Measurements from ENCODE around the gene LRRC4C.

The LRRC4C gene

DNA sequence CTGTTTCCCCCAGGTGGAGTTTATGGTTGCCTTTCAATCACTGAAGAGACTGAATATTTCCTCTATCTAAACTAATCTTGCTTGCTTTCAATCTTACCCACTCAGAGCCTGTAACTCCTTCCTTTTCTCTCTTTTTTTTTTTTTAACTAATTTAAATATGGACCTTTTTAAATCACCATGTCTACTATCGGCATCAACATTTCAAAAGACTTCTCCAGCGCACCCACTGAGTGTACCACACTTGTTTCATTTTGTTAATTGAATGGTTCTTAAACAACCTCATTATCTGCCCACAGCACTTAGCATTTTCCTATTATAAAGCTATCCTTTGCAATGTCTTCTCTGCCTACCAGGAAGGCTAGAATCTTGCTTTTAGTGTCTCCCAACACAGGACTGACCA lies 1212.5 kb downstream of the LRRC4C start:
- DNase-seq (ENCODE audit: extremely low read depth, insufficient read length): no peak
- no peaks in the 10 kb centered on the region for H3K27me3 ChIP-seq (replicated peaks; ENCODE audit: control insufficient read depth, insufficient read depth, low read length)
- no peak overlapping the region for H3K4me3 ChIP-seq (replicated peaks; ENCODE audit: low read depth, low read length)
- TF ChIP-seq, protein P1, sequence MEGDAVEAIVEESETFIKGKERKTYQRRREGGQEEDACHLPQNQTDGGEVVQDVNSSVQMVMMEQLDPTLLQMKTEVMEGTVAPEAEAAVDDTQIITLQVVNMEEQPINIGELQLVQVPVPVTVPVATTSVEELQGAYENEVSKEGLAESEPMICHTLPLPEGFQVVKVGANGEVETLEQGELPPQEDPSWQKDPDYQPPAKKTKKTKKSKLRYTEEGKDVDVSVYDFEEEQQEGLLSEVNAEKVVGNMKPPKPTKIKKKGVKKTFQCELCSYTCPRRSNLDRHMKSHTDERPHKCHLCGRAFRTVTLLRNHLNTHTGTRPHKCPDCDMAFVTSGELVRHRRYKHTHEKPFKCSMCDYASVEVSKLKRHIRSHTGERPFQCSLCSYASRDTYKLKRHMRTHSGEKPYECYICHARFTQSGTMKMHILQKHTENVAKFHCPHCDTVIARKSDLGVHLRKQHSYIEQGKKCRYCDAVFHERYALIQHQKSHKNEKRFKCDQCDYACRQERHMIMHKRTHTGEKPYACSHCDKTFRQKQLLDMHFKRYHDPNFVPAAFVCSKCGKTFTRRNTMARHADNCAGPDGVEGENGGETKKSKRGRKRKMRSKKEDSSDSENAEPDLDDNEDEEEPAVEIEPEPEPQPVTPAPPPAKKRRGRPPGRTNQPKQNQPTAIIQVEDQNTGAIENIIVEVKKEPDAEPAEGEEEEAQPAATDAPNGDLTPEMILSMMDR (IDR thresholded peaks at IDR 0.05; ENCODE audit: insufficient read depth, low read length, poor library complexity, severe bottlenecking): no peak
- H3K36me3 ChIP-seq (ENCODE audit: control insufficient read depth, insufficient read depth, low read length): no peaks in the 10 kb centered on the region

DNA sequence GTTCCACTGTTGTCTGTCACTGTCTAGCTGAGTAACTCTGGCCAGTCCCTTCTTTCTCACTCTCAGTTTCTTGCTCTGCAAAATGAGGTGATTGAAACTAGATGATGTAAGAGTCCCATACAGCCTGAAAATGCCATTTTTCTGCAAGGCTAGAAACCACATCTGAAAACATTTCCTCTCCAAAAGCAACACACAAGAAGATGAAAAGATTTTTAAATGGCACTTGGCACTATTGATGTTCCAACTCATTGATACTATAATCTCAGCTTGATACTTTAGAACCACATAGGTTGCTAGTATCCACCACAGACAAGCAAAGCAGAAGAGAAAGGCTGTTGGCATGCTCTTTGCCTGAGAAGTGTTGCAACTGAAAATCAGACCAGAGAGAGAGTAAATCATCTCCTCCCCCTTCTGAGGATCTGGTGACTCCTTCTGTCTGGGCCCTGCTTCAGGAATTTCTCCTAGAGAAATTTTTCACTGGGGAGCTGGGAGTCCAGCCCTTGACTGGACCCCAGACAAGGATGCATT lies 1217.9 kb downstream of the LRRC4C start:
- no peak overlapping the region for H3K4me3 ChIP-seq (replicated peaks; ENCODE audit: low read depth, low read length)
- H3K27me3 ChIP-seq (replicated peaks; ENCODE audit: control insufficient read depth, insufficient read depth, low read length): no peaks in the 10 kb centered on the region
- TF ChIP-seq, protein P1 (IDR thresholded peaks at IDR 0.05; ENCODE audit: insufficient read depth, low read length, poor library complexity, severe bottlenecking): no peak
- DNase-seq (ENCODE audit: extremely low read depth, insufficient read length): no peak
- no peaks in the 10 kb centered on the region for H3K36me3 ChIP-seq (ENCODE audit: control insufficient read depth, insufficient read depth, low read length)

DNA sequence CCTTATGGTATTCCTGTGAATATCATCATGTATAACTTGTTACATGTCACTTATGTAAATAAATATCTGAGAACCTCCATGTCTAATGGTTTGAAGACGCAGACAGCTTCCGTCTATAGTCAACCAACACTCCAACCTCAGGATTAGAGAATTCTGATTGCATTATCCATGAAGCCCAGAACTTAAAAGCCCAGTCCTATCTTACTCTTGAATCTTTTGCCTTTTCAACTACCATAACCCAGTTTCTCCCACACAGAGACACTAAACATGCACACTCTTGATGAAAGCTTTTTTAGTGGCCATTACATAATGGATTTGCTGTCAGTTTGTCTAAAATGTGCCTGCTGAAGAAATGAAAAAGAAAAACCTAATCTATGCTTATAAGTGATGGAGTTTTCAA lies 1219.2 kb downstream of the LRRC4C start:
- H3K4me3 ChIP-seq (replicated peaks; ENCODE audit: low read depth, low read length): no peak overlapping the region
- H3K36me3 ChIP-seq (ENCODE audit: control insufficient read depth, insufficient read depth, low read length): no peaks in the 10 kb centered on the region
- TF ChIP-seq, protein P1 (IDR thresholded peaks at IDR 0.05; ENCODE audit: insufficient read depth, low read length, poor library complexity, severe bottlenecking): no peak
- no peaks in the 10 kb centered on the region for H3K27me3 ChIP-seq (replicated peaks; ENCODE audit: control insufficient read depth, insufficient read depth, low read length)
- no peak for DNase-seq (ENCODE audit: extremely low read depth, insufficient read length)

DNA sequence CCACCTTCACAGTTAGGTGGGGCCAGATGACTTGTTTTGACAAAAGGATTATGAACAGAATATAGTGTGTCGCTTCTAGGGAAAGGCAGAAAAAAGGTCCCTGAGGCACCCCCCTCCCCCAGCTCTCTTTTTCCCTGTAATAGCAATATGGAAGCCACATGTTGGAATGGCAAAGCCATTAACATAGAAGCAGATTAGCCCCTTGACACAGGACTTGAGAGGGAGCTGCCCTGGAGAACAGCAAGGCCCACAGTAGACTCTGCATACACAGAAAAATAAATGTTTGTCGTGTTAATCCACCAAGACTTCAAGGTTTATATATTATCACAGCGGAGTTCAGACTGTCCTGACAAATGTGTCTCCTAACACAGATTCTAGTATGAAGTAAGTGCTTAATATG lies 1222.9 kb downstream of the LRRC4C start:
- H3K27me3 ChIP-seq (replicated peaks; ENCODE audit: control insufficient read depth, insufficient read depth, low read length): no peaks in the 10 kb centered on the region
- TF ChIP-seq, protein P1 (IDR thresholded peaks at IDR 0.05; ENCODE audit: insufficient read depth, low read length, poor library complexity, severe bottlenecking): no peak
- no peak overlapping the region for H3K4me3 ChIP-seq (replicated peaks; ENCODE audit: low read depth, low read length)
- DNase-seq (ENCODE audit: extremely low read depth, insufficient read length): no peak
- H3K36me3 ChIP-seq (ENCODE audit: control insufficient read depth, insufficient read depth, low read length): no peaks in the 10 kb centered on the region

DNA sequence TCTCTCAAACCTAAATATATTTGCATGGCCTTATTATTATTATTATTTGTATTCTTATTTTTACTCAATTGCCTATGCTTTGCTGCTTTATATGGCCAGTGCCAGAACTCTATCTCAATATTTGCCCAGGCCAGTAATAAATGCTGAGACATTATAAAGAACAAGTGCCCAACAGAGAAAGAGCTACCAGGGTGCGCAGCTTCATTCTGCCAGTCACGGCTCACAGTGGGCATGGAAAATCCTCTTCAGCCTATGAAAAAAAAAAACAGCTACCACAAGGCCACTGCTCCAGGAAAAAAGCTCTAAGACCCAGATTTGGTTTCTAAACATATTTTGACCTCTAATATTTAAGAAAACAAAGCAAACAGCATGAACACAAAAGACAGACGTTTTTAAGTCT lies 1223.6 kb downstream of the LRRC4C start:
- Histone ChIP-seq H3K4me3 (replicated peaks; ENCODE audit: low read depth, low read length) (no peak overlapping the region), H3K36me3 (ENCODE audit: control insufficient read depth, insufficient read depth, low read length) (no peaks in the 10 kb centered on the region), H3K27me3 (replicated peaks; ENCODE audit: control insufficient read depth, insufficient read depth, low read length) (no peaks in the 10 kb centered on the region)
- TF ChIP-seq, protein P1 (IDR thresholded peaks at IDR 0.05; ENCODE audit: insufficient read depth, low read length, poor library complexity, severe bottlenecking): no peak
- no peak for DNase-seq (ENCODE audit: extremely low read depth, insufficient read length)

DNA sequence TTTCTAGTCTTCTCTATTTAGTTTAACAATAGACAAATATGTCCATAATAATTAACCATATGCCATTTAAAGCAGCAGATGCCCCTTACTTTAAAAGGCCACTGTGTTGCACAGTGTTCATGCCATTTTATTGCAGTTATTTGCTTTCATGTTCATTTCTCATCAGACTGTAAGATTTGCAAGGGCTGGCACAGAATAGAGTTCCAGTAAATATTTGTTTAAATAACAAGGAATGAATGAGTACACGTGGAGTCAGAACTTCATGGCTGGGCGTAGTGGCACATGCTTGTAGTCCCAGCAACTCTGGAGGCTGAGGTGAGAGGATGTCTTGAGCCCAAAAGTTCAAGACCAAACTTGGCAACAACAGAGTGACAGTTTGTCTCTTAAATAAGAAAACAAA lies 1228.6 kb downstream of the LRRC4C start:
- Histone ChIP-seq H3K36me3 (ENCODE audit: control insufficient read depth, insufficient read depth, low read length) (no peaks in the 10 kb centered on the region), H3K4me3 (replicated peaks; ENCODE audit: low read depth, low read length) (no peak overlapping the region), H3K27me3 (replicated peaks; ENCODE audit: control insufficient read depth, insufficient read depth, low read length) (no peaks in the 10 kb centered on the region)
- no peak for DNase-seq (ENCODE audit: extremely low read depth, insufficient read length)
- TF ChIP-seq, protein P1 (IDR thresholded peaks at IDR 0.05; ENCODE audit: insufficient read depth, low read length, poor library complexity, severe bottlenecking): no peak
